ENCODE results near the gene SGPP1.

SGPP1 gene

GRCh38 chr14:63727231-63727735 lies 582 bp downstream of the SGPP1 start:
- H3K27me3 ChIP-seq (ENCODE audit: control insufficient read depth, insufficient read depth, low read length, poor library complexity, severe bottlenecking), result peaks cover 37% of the 10 kb centered on the region
- peak overlapping the region; percentile 78 for H3K4me3 ChIP-seq (ENCODE audit: insufficient read depth, low read depth, low read length)
- peaks cover 7% of the 10 kb centered on the region for H3K4me1 ChIP-seq (ENCODE audit: control insufficient read depth, insufficient read depth, low read length)
- no peaks in the 10 kb centered on the region for H3K36me3 ChIP-seq (ENCODE audit: control insufficient read depth, insufficient read depth, low read length)
- no peak overlapping the region for H3K27ac ChIP-seq (ENCODE audit: insufficient read depth, low read depth, low read length, poor library complexity, severe bottlenecking)
- no peaks in the 10 kb centered on the region for H3K9me3 ChIP-seq (ENCODE audit: control insufficient read depth, low read length)
- WGBS, 2 experiments, result 1% methylated on average over 45 of the region's 45 CpGs

DNA sequence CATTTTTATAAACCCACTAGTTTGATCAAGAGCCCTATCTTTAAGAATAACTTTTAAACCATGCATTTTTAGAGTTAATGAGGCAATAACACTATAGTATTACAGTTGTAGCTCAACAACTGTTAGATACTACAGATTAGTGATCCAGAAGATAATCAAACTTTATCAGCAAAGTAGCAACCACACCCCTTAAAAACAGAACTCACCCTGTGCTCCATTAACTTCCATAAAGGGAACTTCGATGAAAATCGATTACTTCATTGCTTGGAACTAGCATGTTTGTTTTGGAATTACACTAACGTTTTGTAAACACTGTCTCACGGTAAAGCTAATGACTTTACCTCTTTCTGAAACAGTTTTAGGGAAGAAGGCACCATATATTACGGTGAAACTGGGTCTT lies 1.4 kb downstream of the SGPP1 start:
- WGBS, 2 experiments, result 38 to 41% methylated on average over 5 of the region's 5 CpGs
- H3K27me3 ChIP-seq (ENCODE audit: control insufficient read depth, insufficient read depth, low read length, poor library complexity, severe bottlenecking), result peaks cover 37% of the 10 kb centered on the region
- H3K4me3 ChIP-seq (ENCODE audit: insufficient read depth, low read depth, low read length), result no peak overlapping the region
- H3K27ac ChIP-seq (ENCODE audit: insufficient read depth, low read depth, low read length, poor library complexity, severe bottlenecking), result no peak overlapping the region
- no peaks in the 10 kb centered on the region for H3K9me3 ChIP-seq (ENCODE audit: control insufficient read depth, low read length)
- H3K4me1 ChIP-seq (ENCODE audit: control insufficient read depth, insufficient read depth, low read length), result peaks cover 7% of the 10 kb centered on the region
- H3K36me3 ChIP-seq (ENCODE audit: control insufficient read depth, insufficient read depth, low read length), result no peaks in the 10 kb centered on the region

DNA sequence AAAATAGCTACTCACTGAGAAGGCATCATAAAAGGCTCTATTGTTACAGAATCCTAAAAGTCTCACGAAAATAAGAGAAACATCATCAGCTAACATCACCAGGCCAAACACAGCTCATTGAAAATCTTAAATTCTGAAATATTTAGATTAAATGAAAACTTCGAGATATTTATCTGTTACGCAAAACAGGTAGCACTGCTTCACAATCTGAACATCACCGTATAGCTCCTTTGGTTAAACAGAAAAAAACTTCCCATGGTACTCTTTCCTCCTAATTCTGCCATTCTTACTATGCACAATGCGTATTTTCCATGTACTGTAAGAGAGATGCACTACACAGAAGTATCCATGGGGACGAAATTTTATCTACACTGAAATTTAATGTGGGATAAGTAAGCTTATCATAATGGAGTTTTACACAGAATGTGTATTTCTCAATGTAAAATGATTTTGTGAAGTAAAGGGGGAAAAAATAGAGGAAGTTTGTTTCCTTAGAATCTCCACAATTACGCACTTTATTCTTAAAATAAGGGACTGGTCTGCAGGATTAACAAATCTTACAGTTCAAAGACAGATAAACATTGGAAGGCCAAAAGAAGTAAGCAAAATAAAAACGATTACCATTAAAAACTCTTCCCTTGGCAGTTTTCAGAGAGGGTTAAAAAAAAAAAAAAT lies 1.9 kb downstream of the SGPP1 start:
- Histone ChIP-seq H3K9me3 (ENCODE audit: control insufficient read depth, low read length) (no peaks in the 10 kb centered on the region), H3K27ac (ENCODE audit: insufficient read depth, low read depth, low read length, poor library complexity, severe bottlenecking) (no peak overlapping the region), H3K36me3 (ENCODE audit: control insufficient read depth, insufficient read depth, low read length) (no peaks in the 10 kb centered on the region), H3K4me1 (ENCODE audit: control insufficient read depth, insufficient read depth, low read length) (peaks cover 7% of the 10 kb centered on the region), H3K27me3 (ENCODE audit: control insufficient read depth, insufficient read depth, low read length, poor library complexity, severe bottlenecking) (peaks cover 37% of the 10 kb centered on the region), H3K4me3 (ENCODE audit: insufficient read depth, low read depth, low read length) (no peak overlapping the region)
- WGBS, 2 experiments, result 90 to 91% methylated on average over 7 to 8 of the region's 8 CpGs

DNA sequence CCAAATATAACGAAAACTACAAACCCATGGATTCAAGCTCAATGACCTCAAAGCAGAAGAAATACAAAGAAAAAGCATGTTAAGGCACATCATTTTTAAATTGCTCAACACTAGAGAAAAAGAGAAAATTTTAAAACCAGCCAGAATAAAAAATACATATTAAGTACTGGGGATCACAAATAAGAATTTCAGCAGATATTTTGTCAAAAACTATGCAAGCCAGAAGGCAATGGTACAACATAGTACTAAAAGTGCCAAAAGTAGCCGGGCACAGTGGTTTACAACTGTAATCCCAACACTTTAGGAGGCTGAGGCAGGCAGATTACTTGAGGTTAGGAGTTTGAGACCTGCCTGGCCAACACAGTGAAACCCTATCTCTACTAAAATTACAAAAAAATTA lies 10.2 kb downstream of the SGPP1 start:
- Histone ChIP-seq H3K27me3 (ENCODE audit: control insufficient read depth, insufficient read depth, low read length, poor library complexity, severe bottlenecking) (no peaks in the 10 kb centered on the region), H3K4me1 (ENCODE audit: control insufficient read depth, insufficient read depth, low read length) (no peaks in the 10 kb centered on the region), H3K27ac (ENCODE audit: insufficient read depth, low read depth, low read length, poor library complexity, severe bottlenecking) (no peak overlapping the region), H3K9me3 (ENCODE audit: control insufficient read depth, low read length) (no peaks in the 10 kb centered on the region), H3K36me3 (ENCODE audit: control insufficient read depth, insufficient read depth, low read length) (no peaks in the 10 kb centered on the region), H3K4me3 (ENCODE audit: insufficient read depth, low read depth, low read length) (no peak overlapping the region)
- WGBS, 2 experiments, result 88 to 97% methylated on average over 2 of the region's 2 CpGs

DNA sequence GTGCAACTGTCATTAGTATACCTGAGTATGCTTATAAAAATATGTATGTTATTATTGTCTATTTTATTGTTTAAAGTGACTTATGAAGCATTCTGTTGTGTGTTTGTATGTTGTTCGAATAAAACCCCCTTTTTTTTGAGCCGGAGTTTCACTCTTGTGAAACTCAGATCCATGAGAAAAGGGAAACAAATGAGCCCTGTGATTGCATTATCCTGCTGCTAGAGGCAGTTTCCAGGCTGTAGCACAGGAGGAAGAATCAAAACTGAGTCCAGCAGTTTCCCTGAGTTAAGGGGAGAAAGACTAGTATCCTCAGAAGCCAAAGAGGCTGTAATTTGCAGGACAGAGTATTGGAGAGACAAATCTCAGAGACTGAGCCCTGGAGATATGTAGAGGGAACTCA lies 12.5 kb downstream of the SGPP1 start:
- Histone ChIP-seq H3K4me1 (ENCODE audit: control insufficient read depth, insufficient read depth, low read length) (no peaks in the 10 kb centered on the region), H3K9me3 (ENCODE audit: control insufficient read depth, low read length) (no peaks in the 10 kb centered on the region), H3K4me3 (ENCODE audit: insufficient read depth, low read depth, low read length) (no peak overlapping the region), H3K27ac (ENCODE audit: insufficient read depth, low read depth, low read length, poor library complexity, severe bottlenecking) (no peak overlapping the region), H3K36me3 (ENCODE audit: control insufficient read depth, insufficient read depth, low read length) (no peaks in the 10 kb centered on the region), H3K27me3 (ENCODE audit: control insufficient read depth, insufficient read depth, low read length, poor library complexity, severe bottlenecking) (no peaks in the 10 kb centered on the region)
- WGBS, 2 experiments, result 85 to 86% methylated on average over 2 of the region's 2 CpGs

DNA sequence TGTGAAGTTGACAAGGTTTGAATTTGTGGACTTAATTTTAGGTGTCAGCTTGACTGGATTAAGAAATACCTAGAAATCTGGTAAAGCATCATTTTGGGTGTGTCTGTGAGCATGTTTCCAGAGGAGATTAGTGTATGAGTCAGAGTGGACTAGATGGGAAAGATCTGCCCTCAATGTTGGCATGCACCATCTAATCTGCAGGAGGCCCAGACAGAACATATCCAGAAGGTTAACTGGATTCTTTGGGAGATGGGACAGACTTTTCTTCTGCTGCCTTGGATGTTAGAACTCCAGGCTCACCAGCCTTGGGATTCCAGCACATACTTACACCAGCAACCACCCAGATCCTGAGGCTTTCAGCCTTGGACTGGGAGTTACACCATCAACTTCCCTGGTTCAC lies 14.1 kb downstream of the SGPP1 start:
- H3K36me3 ChIP-seq (ENCODE audit: control insufficient read depth, insufficient read depth, low read length), result no peaks in the 10 kb centered on the region
- H3K4me3 ChIP-seq (ENCODE audit: insufficient read depth, low read depth, low read length), result no peak overlapping the region
- no peak overlapping the region for H3K27ac ChIP-seq (ENCODE audit: insufficient read depth, low read depth, low read length, poor library complexity, severe bottlenecking)
- no peaks in the 10 kb centered on the region for H3K4me1 ChIP-seq (ENCODE audit: control insufficient read depth, insufficient read depth, low read length)
- no peaks in the 10 kb centered on the region for H3K27me3 ChIP-seq (ENCODE audit: control insufficient read depth, insufficient read depth, low read length, poor library complexity, severe bottlenecking)
- H3K9me3 ChIP-seq (ENCODE audit: control insufficient read depth, low read length), result no peaks in the 10 kb centered on the region

- Histone ChIP-seq H3K4me3 (ENCODE audit: insufficient read depth, low read depth, low read length) (no peak overlapping the region), H3K27me3 (ENCODE audit: control insufficient read depth, insufficient read depth, low read length, poor library complexity, severe bottlenecking) (no peaks in the 10 kb centered on the region), H3K27ac (ENCODE audit: insufficient read depth, low read depth, low read length, poor library complexity, severe bottlenecking) (no peak overlapping the region), H3K9me3 (ENCODE audit: control insufficient read depth, low read length) (no peaks in the 10 kb centered on the region), H3K36me3 (ENCODE audit: control insufficient read depth, insufficient read depth, low read length) (no peaks in the 10 kb centered on the region), H3K4me1 (ENCODE audit: control insufficient read depth, insufficient read depth, low read length) (no peaks in the 10 kb centered on the region)
- 91% methylated on average over 2 of the region's 2 CpGs for WGBS, 2 experiments
Observed at GRCh38 chr14:63713058-63713457, 14.8 kb downstream of the SGPP1 start.

GRCh38 chr14:63712123-63712522 lies 15.7 kb downstream of the SGPP1 start:
- Histone ChIP-seq H3K9me3 (ENCODE audit: control insufficient read depth, low read length) (no peaks in the 10 kb centered on the region), H3K27me3 (ENCODE audit: control insufficient read depth, insufficient read depth, low read length, poor library complexity, severe bottlenecking) (no peaks in the 10 kb centered on the region), H3K27ac (ENCODE audit: insufficient read depth, low read depth, low read length, poor library complexity, severe bottlenecking) (no peak overlapping the region), H3K36me3 (ENCODE audit: control insufficient read depth, insufficient read depth, low read length) (no peaks in the 10 kb centered on the region), H3K4me3 (ENCODE audit: insufficient read depth, low read depth, low read length) (no peak overlapping the region), H3K4me1 (ENCODE audit: control insufficient read depth, insufficient read depth, low read length) (no peaks in the 10 kb centered on the region)

GRCh38 chr14:63710497-63710896 lies 17.4 kb downstream of the SGPP1 start:
- Histone ChIP-seq H3K27ac (ENCODE audit: insufficient read depth, low read depth, low read length, poor library complexity, severe bottlenecking) (no peak overlapping the region), H3K4me3 (ENCODE audit: insufficient read depth, low read depth, low read length) (no peak overlapping the region), H3K4me1 (ENCODE audit: control insufficient read depth, insufficient read depth, low read length) (no peaks in the 10 kb centered on the region), H3K9me3 (ENCODE audit: control insufficient read depth, low read length) (no peaks in the 10 kb centered on the region), H3K27me3 (ENCODE audit: control insufficient read depth, insufficient read depth, low read length, poor library complexity, severe bottlenecking) (no peaks in the 10 kb centered on the region), H3K36me3 (ENCODE audit: control insufficient read depth, insufficient read depth, low read length) (no peaks in the 10 kb centered on the region)
- WGBS, 2 experiments, result 92 to 98% methylated on average over 3 to 4 of the region's 4 CpGs

GRCh38 chr14:63709589-63709988 lies 18.3 kb downstream of the SGPP1 start:
- H3K36me3 ChIP-seq (ENCODE audit: control insufficient read depth, insufficient read depth, low read length), result no peaks in the 10 kb centered on the region
- no peaks in the 10 kb centered on the region for H3K4me1 ChIP-seq (ENCODE audit: control insufficient read depth, insufficient read depth, low read length)
- no peak overlapping the region for H3K4me3 ChIP-seq (ENCODE audit: insufficient read depth, low read depth, low read length)
- no peaks in the 10 kb centered on the region for H3K27me3 ChIP-seq (ENCODE audit: control insufficient read depth, insufficient read depth, low read length, poor library complexity, severe bottlenecking)
- no peak overlapping the region for H3K27ac ChIP-seq (ENCODE audit: insufficient read depth, low read depth, low read length, poor library complexity, severe bottlenecking)
- WGBS, 2 experiments, result 100% methylated on average over 1 of the region's 2 CpGs; no CpG with 5 or more reads in 1 of the 2 experiments
- no peaks in the 10 kb centered on the region for H3K9me3 ChIP-seq (ENCODE audit: control insufficient read depth, low read length)

DNA sequence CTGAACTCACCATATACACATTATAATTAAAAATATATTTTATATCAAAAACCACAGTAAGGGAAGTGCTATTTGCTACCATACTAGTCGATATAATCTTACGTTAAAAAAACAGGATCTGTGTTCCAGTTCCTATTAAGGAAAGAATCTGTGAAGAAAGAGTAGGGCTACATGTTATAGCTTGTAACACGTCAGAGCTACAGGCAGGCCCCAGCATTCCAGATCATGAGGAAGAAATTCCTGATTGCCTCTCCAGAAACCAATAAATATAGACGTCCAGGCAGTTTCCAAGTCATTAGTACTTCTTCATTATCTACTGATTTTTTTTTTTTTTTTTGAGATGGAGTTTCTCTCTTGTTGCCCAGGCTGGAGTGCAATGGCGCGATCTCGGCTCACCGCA lies 20.6 kb downstream of the SGPP1 start:
- Histone ChIP-seq H3K9me3 (ENCODE audit: control insufficient read depth, low read length) (no peaks in the 10 kb centered on the region), H3K27me3 (ENCODE audit: control insufficient read depth, insufficient read depth, low read length, poor library complexity, severe bottlenecking) (no peaks in the 10 kb centered on the region), H3K4me3 (ENCODE audit: insufficient read depth, low read depth, low read length) (no peak overlapping the region), H3K4me1 (ENCODE audit: control insufficient read depth, insufficient read depth, low read length) (no peaks in the 10 kb centered on the region), H3K36me3 (ENCODE audit: control insufficient read depth, insufficient read depth, low read length) (no peaks in the 10 kb centered on the region), H3K27ac (ENCODE audit: insufficient read depth, low read depth, low read length, poor library complexity, severe bottlenecking) (no peak overlapping the region)
- WGBS, 2 experiments, result 91 to 95% methylated on average over 8 of the region's 8 CpGs

All from ectodermal cell (in vitro differentiated cells).